DOHH2 (cell line): ENCODE results near the gene TNS1.

Source experiments
- H3F3A ChIP-seq: fragments of 200-600 bp; sonication (generic), shearing (Covaris generic); 2 replicates; pipeline ENCODE4 v1.6.0; 2016; ENCODE audit warnings: antibody characterized with exemption, mild to moderate bottlenecking; ENCODE audit not compliant: control insufficient read depth, insufficient read depth
- H3K27ac ChIP-seq: fragments of 200-600 bp; sonication (generic); 2 replicates; pipeline ENCODE4 v1.5.1; 2014; ENCODE audit warnings: low read depth, mild to moderate bottlenecking, low read length, moderate library complexity
- H3K27me3 ChIP-seq: fragments of 200-600 bp; sonication (generic); 2 replicates; pipeline ENCODE4 v1.6.1; 2014; ENCODE audit warnings: mild to moderate bottlenecking, low read length, mixed read lengths; ENCODE audit not compliant: control insufficient read depth
- H3K36me3 ChIP-seq: fragments of 200-600 bp; sonication (generic); 2 replicates; pipeline ENCODE4 v1.6.1; 2014; ENCODE audit warnings: mild to moderate bottlenecking, low read length, moderate library complexity, mixed read lengths; ENCODE audit not compliant: control insufficient read depth
- H3K4me1 ChIP-seq: fragments of 200-600 bp; sonication (generic); 2 replicates; pipeline ENCODE4 v1.6.1; 2014; ENCODE audit warnings: mild to moderate bottlenecking, low read length, mixed read lengths; ENCODE audit not compliant: control insufficient read depth
- H3K4me2 ChIP-seq: fragments of 200-600 bp; sonication (generic); 2 replicates; pipeline ENCODE4 v1.6.0; 2014; ENCODE audit warnings: mild to moderate bottlenecking, low read length, moderate library complexity
- H3K4me3 ChIP-seq: fragments of 200-600 bp; sonication (generic); 2 replicates; pipeline ENCODE4 v1.5.1; 2014; ENCODE audit warnings: mild to moderate bottlenecking, low read length, mixed read lengths
- H3K79me2 ChIP-seq: fragments of 200-600 bp; sonication (generic); 2 replicates; pipeline ENCODE4 v1.6.1; 2014; ENCODE audit warnings: mild to moderate bottlenecking, low read length, mixed read lengths; ENCODE audit not compliant: control insufficient read depth
- H3K9me2 ChIP-seq: fragments of 200-600 bp; sonication (generic); replicated peaks from 2 replicates; pipeline ENCODE4 v1.6.1; 2014; ENCODE audit warnings: mild to moderate bottlenecking, low read length, mixed read lengths; ENCODE audit not compliant: control insufficient read depth
- H3K9me3 ChIP-seq: fragments of 200-600 bp; sonication (generic); 2 replicates; pipeline ENCODE4 v1.6.1; 2014; ENCODE audit warnings: antibody characterized with exemption, low read length, mixed read lengths; ENCODE audit not compliant: control insufficient read depth, insufficient read depth
- H4K20me1 ChIP-seq: fragments of 200-600 bp; sonication (generic); 2 replicates; pipeline ENCODE4 v1.6.0; 2014; ENCODE audit warnings: low read depth, mild to moderate bottlenecking, antibody characterized with exemption, low read length, moderate library complexity; ENCODE audit not compliant: control insufficient read depth, insufficient read depth
- CTCF ChIP-seq: fragments of 200-600 bp; sonication (generic); IDR thresholded peaks from one replicate; pipeline ENCODE4 v1.5.1; 2014; ENCODE audit warnings: antibody characterized with exemption, mild to moderate bottlenecking, low read depth, low read length; ENCODE audit not compliant: poor library complexity, severe bottlenecking
- EZH2phosphoT487 ChIP-seq: fragments of 200-600 bp; sonication (generic); IDR thresholded peaks from 2 replicates; pipeline ENCODE4 v1.6.1; 2017; ENCODE audit warnings: borderline replicate concordance, mild to moderate bottlenecking, antibody characterized with exemption, low read length, moderate library complexity, mixed read lengths

TNS1 gene

GRCh38 chr2:217816396-217816869 lies 186.4 kb downstream of the TNS1 start:
- no peaks in the 10 kb centered on the region for H3K36me3 ChIP-seq
- H3K27ac ChIP-seq, result no peak overlapping the region
- H3K4me2 ChIP-seq, result no peak overlapping the region

GRCh38 chr2:217813828-217814227 lies 189.0 kb downstream of the TNS1 start:
- no peaks in the 10 kb centered on the region for H3K9me2 ChIP-seq
- no peaks in the 10 kb centered on the region for H3K9me3 ChIP-seq
- H3K27ac ChIP-seq, result no peak overlapping the region
- H4K20me1 ChIP-seq, result no peaks in the 10 kb centered on the region
- H3K79me2 ChIP-seq, result no peaks in the 10 kb centered on the region
- no peak overlapping the region for H3K4me3 ChIP-seq
- no peak overlapping the region for H3K4me2 ChIP-seq
- no peaks in the 10 kb centered on the region for H3K27me3 ChIP-seq
- H3K36me3 ChIP-seq, result no peaks in the 10 kb centered on the region
- TF ChIP-seq CTCF (no peak), EZH2phosphoT487 (no peak)
- peaks cover 4% of the 10 kb centered on the region; the same call in 1 of the 2 replicates for H3K4me1 ChIP-seq
- H3F3A ChIP-seq, result no peaks in the 10 kb centered on the region

More at GRCh38 chr2:217816396-217816869, 186.4 kb downstream of the TNS1 start:
- H3K9me2 ChIP-seq, result no peaks in the 10 kb centered on the region
- no peaks in the 10 kb centered on the region for H3K27me3 ChIP-seq
- no peaks in the 10 kb centered on the region for H4K20me1 ChIP-seq
- no peaks in the 10 kb centered on the region for H3K79me2 ChIP-seq
- no peaks in the 10 kb centered on the region for H3K9me3 ChIP-seq
- TF ChIP-seq CTCF (no peak), EZH2phosphoT487 (no peak)
- no peak overlapping the region for H3K4me3 ChIP-seq
- H3K4me1 ChIP-seq, result peaks cover 4% of the 10 kb centered on the region; the same call in 1 of the 2 replicates
- H3F3A ChIP-seq, result no peaks in the 10 kb centered on the region

- Histone ChIP-seq H3K4me1 (peaks cover 4% of the 10 kb centered on the region; the same call in 1 of the 2 replicates), H3K4me3 (no peak overlapping the region), H3K79me2 (no peaks in the 10 kb centered on the region), H3F3A (no peaks in the 10 kb centered on the region), H3K27me3 (no peaks in the 10 kb centered on the region), H3K27ac (no peak overlapping the region), H3K9me3 (no peaks in the 10 kb centered on the region), H4K20me1 (no peaks in the 10 kb centered on the region), H3K4me2 (no peak overlapping the region), H3K36me3 (no peaks in the 10 kb centered on the region), H3K9me2 (no peaks in the 10 kb centered on the region)
- TF ChIP-seq EZH2phosphoT487, result no peak
- no peak for TF ChIP-seq CTCF
Observed at GRCh38 chr2:217812170-217812569, 190.6 kb downstream of the TNS1 start.

- H3K9me2 ChIP-seq, result no peaks in the 10 kb centered on the region
- no peaks in the 10 kb centered on the region for H3K4me1 ChIP-seq
- no peaks in the 10 kb centered on the region for H3K36me3 ChIP-seq
- H3K27me3 ChIP-seq, result peaks cover 5% of the 10 kb centered on the region; the same call in 1 of the 2 replicates
- TF ChIP-seq EZH2phosphoT487, result no peak
- TF ChIP-seq CTCF, result no peak
- no peaks in the 10 kb centered on the region for H4K20me1 ChIP-seq
- no peak overlapping the region for H3K4me3 ChIP-seq
- no peaks in the 10 kb centered on the region for H3K79me2 ChIP-seq
- H3K27ac ChIP-seq, result no peak overlapping the region
- no peaks in the 10 kb centered on the region for H3K9me3 ChIP-seq
- H3K4me2 ChIP-seq, result no peak overlapping the region
- H3F3A ChIP-seq, result no peaks in the 10 kb centered on the region
Observed at GRCh38 chr2:217810260-217810659, 192.5 kb downstream of the TNS1 start.
